T-helper 2 cell treated with Interferon-gamma antibody and Interleukin-4, amounts not matched to agents 100 ng/mL and 5 ng/mL, for 36 hours (primary cell): ENCODE measurements around the gene SHCBP1L. TPM values are rescaled to one million over a fixed set of nuclear protein-coding genes. Genes with fewer than 3 reads are reported as not detected.

Experiments
- intact Hi-C: fragments of 100-400 bp; cut with micrococcal nuclease; formaldehyde crosslinking; loops from one replicate; pipeline ENCODE4 v1.15.1; 2023
- total RNA-seq: library from RNA; stranded (reverse); gene quantifications from 2 replicates; pipeline ENCODE4 v1.2.3, GENCODE V29; 2022

Gene SHCBP1L
- not detected in 2 replicates for total RNA-seq

GRCh38 chr1:182952677-182953444 lies at the start of gene SHCBP1L:
Gene SHCBP1L (minus strand): TSS chr1:182953166. CDS start chr1:182953133, 33 bp downstream.
- intact Hi-C loops: no loop called here

GRCh38 chr1:183002267-183002666 lies 49.3 kb upstream of the SHCBP1L start:
- intact Hi-C loops: no loop called here

GRCh38 chr1:183000167-183000962 lies 47.4 kb upstream of the SHCBP1L start:
- intact Hi-C loops: no loop called here

- intact Hi-C loops: no loop called here
Measured at GRCh38 chr1:182998482-182998881, 45.5 kb upstream of the SHCBP1L start.

DNA sequence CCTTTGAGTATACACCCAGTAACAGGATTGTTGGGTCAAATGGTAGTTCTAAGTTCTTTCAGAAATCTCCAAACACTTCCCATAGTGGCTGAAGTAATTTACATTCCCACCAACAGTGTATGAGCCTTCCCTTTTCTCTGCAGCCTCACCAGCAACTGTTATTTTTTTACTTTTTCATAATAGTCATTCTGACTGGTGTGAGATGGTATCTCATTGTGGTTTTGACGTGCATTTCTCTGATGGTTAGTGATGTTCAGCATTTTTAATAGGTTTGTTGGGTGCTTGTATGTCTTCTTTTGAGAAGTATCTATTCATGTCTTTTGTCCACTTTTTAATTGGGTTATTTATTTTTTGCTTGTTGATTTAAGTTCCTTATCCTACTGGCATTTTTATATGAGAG lies 43.9 kb upstream of the SHCBP1L start:
- intact Hi-C loops: no loop called here

GRCh38 chr1:182995894-182996293 lies 42.9 kb upstream of the SHCBP1L start:
- intact Hi-C loops: no loop called here

- intact Hi-C loops: no loop called here
Measured at GRCh38 chr1:182993746-182994145, 40.8 kb upstream of the SHCBP1L start.

GRCh38 chr1:182990413-182991144 lies 37.6 kb upstream of the SHCBP1L start:
- intact Hi-C loops: no loop called here

- intact Hi-C loops: no loop called here
Measured at GRCh38 chr1:182985876-182986275, 32.9 kb upstream of the SHCBP1L start.

DNA sequence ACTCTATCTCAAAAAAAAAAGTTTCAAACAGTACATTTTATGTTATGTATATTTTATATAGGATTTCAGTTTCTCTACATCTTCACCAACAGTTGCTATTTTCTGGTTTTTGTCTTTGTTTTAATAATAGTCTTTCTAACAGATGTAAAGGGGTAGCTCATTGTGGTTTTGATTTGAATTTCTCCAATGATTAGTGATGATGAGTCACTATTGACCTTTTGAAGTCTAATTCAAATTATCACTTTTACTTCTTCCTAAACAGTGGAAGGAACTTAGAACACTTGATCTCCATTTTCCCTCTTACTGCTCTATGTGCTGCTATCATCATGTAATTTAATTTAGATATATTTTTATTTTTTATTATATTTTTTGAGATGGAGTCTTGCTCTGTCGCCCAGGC lies 31.7 kb upstream of the SHCBP1L start:
- intact Hi-C loops: no loop called here

- intact Hi-C loops: no loop called here
Measured at GRCh38 chr1:182984138-182984537, 31.2 kb upstream of the SHCBP1L start.

DNA sequence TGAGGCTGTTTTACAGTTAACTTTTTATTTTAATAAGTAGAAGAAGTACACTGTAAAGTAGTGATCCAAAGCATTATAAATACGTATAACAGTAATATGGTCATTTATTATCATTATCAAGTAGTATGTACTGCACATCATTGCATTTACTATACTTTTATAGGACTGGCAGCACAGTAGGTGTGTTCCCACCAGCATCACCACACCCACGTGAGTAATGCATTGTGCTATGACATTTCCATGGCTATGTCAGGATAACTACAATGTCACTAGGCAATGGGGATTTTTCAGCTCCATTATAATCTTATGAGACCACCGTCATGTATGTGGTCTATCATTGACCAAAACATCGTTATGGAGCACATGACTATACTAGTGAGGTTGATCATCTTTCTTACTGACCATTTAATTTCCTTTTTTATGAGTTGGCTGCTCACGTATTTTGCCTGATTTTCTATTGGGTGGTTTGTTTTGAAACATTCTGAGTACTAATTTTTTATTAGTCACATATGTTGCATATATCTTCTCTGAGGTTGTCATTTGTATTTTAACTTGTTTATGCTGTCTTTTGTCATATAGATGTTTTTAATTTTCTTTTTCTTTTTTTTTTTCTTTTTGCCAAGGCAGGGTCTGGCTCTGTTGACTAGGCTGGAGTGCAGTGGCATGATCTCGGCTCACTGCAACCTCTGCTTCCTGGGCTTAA lies 25.3 kb upstream of the SHCBP1L start:
- intact Hi-C loops: no loop called here

- intact Hi-C loops: no loop called here
Measured at GRCh38 chr1:182977480-182977879, 24.5 kb upstream of the SHCBP1L start.

- intact Hi-C loops: no loop called here
Measured at GRCh38 chr1:182974506-182975191, 21.7 kb upstream of the SHCBP1L start.

DNA sequence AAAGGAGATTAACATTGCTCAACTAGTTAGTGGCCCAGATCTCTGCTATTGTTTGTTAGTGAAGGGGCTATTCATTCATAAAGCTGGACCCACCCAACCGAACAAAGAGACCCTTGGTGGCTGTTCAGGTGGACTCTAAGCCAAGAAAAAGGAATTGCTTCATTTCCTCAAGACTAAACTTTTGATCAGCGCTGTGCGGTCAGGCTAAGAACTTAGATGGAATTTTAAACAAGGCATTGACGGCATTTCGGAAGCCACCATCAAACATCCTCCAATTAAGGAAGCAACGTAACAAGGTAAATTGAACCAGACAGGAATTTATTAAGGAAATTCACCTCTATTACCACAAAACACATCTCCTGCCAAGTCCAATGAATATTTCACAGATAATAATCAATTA lies 19.9 kb upstream of the SHCBP1L start:
- intact Hi-C loops: no loop called here

DNA sequence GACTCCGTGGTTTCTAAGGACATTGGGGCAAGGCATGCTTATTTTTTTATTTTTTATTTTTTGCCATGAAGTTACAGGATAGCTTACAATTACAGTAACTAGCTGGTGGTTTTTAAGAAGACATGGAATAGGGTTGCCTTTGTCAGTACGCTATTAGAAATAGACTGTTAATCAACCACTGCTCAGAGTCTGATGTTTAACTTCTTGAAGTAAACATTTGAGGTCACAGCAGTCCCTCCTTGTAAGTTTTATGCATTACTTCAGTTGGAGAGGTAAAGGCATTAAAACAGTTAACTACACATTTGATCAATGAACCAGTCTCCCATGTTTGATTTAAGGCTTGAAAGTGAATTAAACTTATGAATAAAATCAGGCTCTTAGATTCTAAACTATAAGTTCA lies 19.3 kb upstream of the SHCBP1L start:
- intact Hi-C loops: no loop called here

DNA sequence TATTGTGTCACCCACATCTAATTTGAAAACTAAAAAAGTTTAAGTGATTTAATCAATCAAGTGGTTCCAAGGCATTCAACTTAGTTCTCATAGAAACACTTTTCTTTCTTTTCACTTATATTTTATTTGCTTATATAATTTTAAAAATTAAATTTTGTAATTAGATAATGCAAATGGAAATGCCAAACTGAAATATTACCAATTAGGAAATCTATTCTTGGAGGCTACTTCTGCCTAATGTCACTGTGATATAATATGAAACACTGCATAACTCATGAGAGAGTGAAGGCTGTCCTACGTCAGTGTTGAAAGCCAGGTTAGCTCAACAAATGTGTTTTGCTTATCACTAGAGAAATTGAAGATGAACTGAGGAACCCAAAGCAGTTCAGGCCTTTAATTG lies 18.3 kb upstream of the SHCBP1L start:
- intact Hi-C loops: no loop called here

- intact Hi-C loops: no loop called here
Measured at GRCh38 chr1:182968836-182969734, 16.1 kb upstream of the SHCBP1L start.

GRCh38 chr1:182968151-182968741 lies 15.3 kb upstream of the SHCBP1L start:
- intact Hi-C loops: no loop called here
